ENCODE results near the gene CARMIL1. TPM values are rescaled to one million over a fixed set of nuclear protein-coding genes. Genes with fewer than 3 reads are reported as not detected.

Gene CARMIL1
- total RNA-seq, 1 experiment from 2014 or later = 23.6 TPM

- H3K56ac ChIP-seq (ENCODE audit: insufficient read length, low read depth, low read length) = no peak overlapping the region
- WGBS (ENCODE audit: extremely low coverage, insufficient read length, low lambda C conversion rate) = no CpG with 5 or more reads among the region's 2 CpGs
- H3K27ac ChIP-seq (ENCODE audit: insufficient read length, low read depth, low read length) = no peak overlapping the region
- Mint-ChIP-seq H3K36me3 (ENCODE audit: insufficient read depth in 1 of 3, low read depth in 3 of 3) (peaks cover 5 to 9% (median 9%) of the 10 kb centered on the region in 3 experiments; a peak in 5 of 7 replicates), H3K27me3 (ENCODE audit: low read depth) (no peaks in the 10 kb centered on the region), H3K9me3 (no peaks in the 10 kb centered on the region), H3K27ac (no peak overlapping the region), H3K4me3 (no peak overlapping the region), H3K4me1 (peaks cover 6 to 7% of the 10 kb centered on the region in 2 experiments; a peak in 3 of 4 replicates)
- no peak for DNase-seq
- no peaks in the 10 kb centered on the region for H3K23me2 ChIP-seq (ENCODE audit: insufficient read length, low read depth, low read length, poor library complexity, severe bottlenecking)
- no peak overlapping the region for H2BK15ac ChIP-seq (ENCODE audit: low read depth, low read length)
- no peak overlapping the region for H2AFZ ChIP-seq (ENCODE audit: low read length)
- H3K9me3 ChIP-seq (ENCODE audit: control insufficient read depth, low read depth, low read length) = no peaks in the 10 kb centered on the region
- H3K18ac ChIP-seq (ENCODE audit: insufficient read length, low read depth, low read length) = no peak overlapping the region
- no peak overlapping the region for H2BK120ac ChIP-seq (ENCODE audit: low read depth, low read length, poor library complexity, severe bottlenecking)
- no peak overlapping the region for H2BK12ac ChIP-seq (ENCODE audit: insufficient read length, low read depth, low read length)
- no peak overlapping the region for H3K9ac ChIP-seq (ENCODE audit: extremely low read depth, insufficient read length, low read length)
- H4K20me1 ChIP-seq (ENCODE audit: control insufficient read depth, insufficient read depth, insufficient read length) = no peaks in the 10 kb centered on the region
- no peak overlapping the region for H3K23ac ChIP-seq (ENCODE audit: insufficient read length, low read depth, low read length)
- H4K8ac ChIP-seq (replicated peaks; ENCODE audit: insufficient read length, low read depth, low read length) = no peak overlapping the region
- H4K5ac ChIP-seq (ENCODE audit: insufficient read length, low read depth, low read length) = no peak overlapping the region
- no peak overlapping the region for H2BK5ac ChIP-seq (ENCODE audit: insufficient read length, low read length)
- no peak overlapping the region for H2BK20ac ChIP-seq (ENCODE audit: low read depth, low read length, poor library complexity, severe bottlenecking)
- H3T11ph ChIP-seq (ENCODE audit: low read length) = no peak overlapping the region
- H3K4me2 ChIP-seq (ENCODE audit: insufficient read depth, insufficient read length, low read length) = no peak overlapping the region
- H3K14ac ChIP-seq (ENCODE audit: insufficient read depth, low read length) = no peak overlapping the region
- H3K27me3 ChIP-seq (ENCODE audit: insufficient read depth, low read length) = no peaks in the 10 kb centered on the region
- H2AK5ac ChIP-seq (ENCODE audit: insufficient read length, low read length) = no peak overlapping the region
- H4K91ac ChIP-seq (ENCODE audit: insufficient read length, low read depth, low read length) = no peak overlapping the region
- no peak for TF ChIP-seq CTCF (conservative IDR thresholded peaks at IDR 0.05)
- no peaks in the 10 kb centered on the region for H3K4me1 ChIP-seq (ENCODE audit: insufficient read depth, low read length)
- H3K4ac ChIP-seq (ENCODE audit: low read depth, low read length) = no peak overlapping the region
- no peaks in the 10 kb centered on the region for H3K79me1 ChIP-seq (ENCODE audit: insufficient read depth, low read depth, low read length, poor library complexity, severe bottlenecking)
- H3K79me2 ChIP-seq (ENCODE audit: insufficient read depth, low read length) = no peaks in the 10 kb centered on the region
Observed at GRCh38 chr6:25596928-25597818, 318.0 kb downstream of the CARMIL1 start.

Data from H9 (cell line).